GM19452 (cell line): ENCODE measurements around the gene PPP3CA.
"Not testable (repeated sequence)": the region's sequence is repeated elsewhere in the genome, so short reads cannot be mapped to it uniquely, and the experiment has no call there.

Experiments
- ATAC-seq: cut with Tn5 transposase; IDR thresholded peaks from one replicate; pipeline ENCODE4 v1.9.1; 2021; ENCODE audit not compliant: unreplicated experiment

The PPP3CA gene

GRCh38 chr4:101104312-101105052 lies 242.8 kb downstream of the PPP3CA start:
- peak; percentile 31 for ATAC-seq

GRCh38 chr4:101103381-101104142 lies 243.8 kb downstream of the PPP3CA start:
- ATAC-seq: peak; percentile 73

GRCh38 chr4:101102114-101102742 lies 245.1 kb downstream of the PPP3CA start:
- ATAC-seq: no peak

GRCh38 chr4:101101072-101101471 lies 246.3 kb downstream of the PPP3CA start:
- ATAC-seq: no peak

GRCh38 chr4:101098666-101099400 lies 248.5 kb downstream of the PPP3CA start:
- ATAC-seq: no peak

- ATAC-seq: not testable (repeated sequence)
Observed at GRCh38 chr4:101092609-101093008, 254.7 kb downstream of the PPP3CA start.

GRCh38 chr4:101089168-101089567 lies 258.2 kb downstream of the PPP3CA start:
- ATAC-seq: no peak

GRCh38 chr4:101086801-101087586 lies 260.3 kb downstream of the PPP3CA start:
- no peak for ATAC-seq

GRCh38 chr4:101083131-101083530 lies 264.2 kb downstream of the PPP3CA start:
- ATAC-seq: no peak

GRCh38 chr4:101081695-101082369 lies 265.5 kb downstream of the PPP3CA start:
- ATAC-seq: no peak

GRCh38 chr4:101081166-101081565 lies 266.2 kb downstream of the PPP3CA start:
- no peak for ATAC-seq

GRCh38 chr4:101078950-101079349 lies 268.4 kb downstream of the PPP3CA start:
- ATAC-seq: no peak

- ATAC-seq: no peak
Observed at GRCh38 chr4:101076032-101076431, 271.3 kb downstream of the PPP3CA start.

- no peak for ATAC-seq
Observed at GRCh38 chr4:101075536-101075935, 271.8 kb downstream of the PPP3CA start.

- ATAC-seq: no peak
Observed at GRCh38 chr4:101074326-101074725, 273.0 kb downstream of the PPP3CA start.

- no peak for ATAC-seq
Observed at GRCh38 chr4:101071241-101071640, 276.1 kb downstream of the PPP3CA start.

- no peak for ATAC-seq
Observed at GRCh38 chr4:101068115-101068514, 279.2 kb downstream of the PPP3CA start.

- no peak for ATAC-seq
Observed at GRCh38 chr4:101067383-101067782, 279.9 kb downstream of the PPP3CA start.

- ATAC-seq: no peak
Observed at GRCh38 chr4:101066626-101067170, 280.6 kb downstream of the PPP3CA start.
